HEK293T (cell line): ENCODE results near the gene TMCC2.

ENCODE experiments used
- CTCF ChIA-PET: fragments of 350-600 bp; formaldehyde crosslinking; extraction: SDS; loops from one replicate; lab custom pipeline; 2021; ENCODE audit warnings: antibody characterized with exemption, inconsistent platforms; lab: Yijun Ruan, JAX
- POLR2A ChIA-PET: fragments of 350-600 bp; formaldehyde crosslinking; extraction: SDS; loops from one replicate; lab custom pipeline; 2020; ENCODE audit warnings: antibody characterized with exemption, inconsistent platforms; lab: Yijun Ruan, JAX
- DNase-seq: peaks from one replicate; pipeline ENCODE4 v3.0.0; 2012; ENCODE audit warnings: mixed read lengths; ENCODE audit errors: extremely low spot score
- ARNT ChIP-seq: fragments of 450-650 bp; IDR thresholded peaks from 2 replicates; pipeline ENCODE4 v1.6.1; 2017; ENCODE audit warnings: mild to moderate bottlenecking
- BHLHE40 ChIP-seq: fragments of 450-650 bp; IDR thresholded peaks from 2 replicates; pipeline ENCODE4 v1.6.1; 2016; ENCODE audit warnings: mild to moderate bottlenecking, moderate library complexity, borderline replicate concordance
- CTBP1 ChIP-seq: fragments of 450-650 bp; IDR thresholded peaks from 2 replicates; pipeline ENCODE4 v1.6.1; 2016; ENCODE audit warnings: borderline replicate concordance
- ELF4 ChIP-seq: fragments of 450-650 bp; IDR thresholded peaks from 2 replicates; pipeline ENCODE4 v1.6.1; 2017; ENCODE audit warnings: antibody characterized with exemption
- FOXA1 ChIP-seq: fragments of 450-650 bp; IDR thresholded peaks from 2 replicates; pipeline ENCODE4 v1.6.1; 2016; ENCODE audit warnings: mild to moderate bottlenecking
- FOXK2 ChIP-seq: fragments of 450-650 bp; IDR thresholded peaks from 2 replicates; pipeline ENCODE4 v1.6.1; 2016; ENCODE audit warnings: mild to moderate bottlenecking
- FOXM1 ChIP-seq: fragments of 450-650 bp; IDR thresholded peaks from 2 replicates; pipeline ENCODE4 v1.6.1; 2017; ENCODE audit warnings: mild to moderate bottlenecking, borderline replicate concordance
- HDGF ChIP-seq: fragments of 450-650 bp; IDR thresholded peaks from 2 replicates; pipeline ENCODE4 v1.6.1; 2017; ENCODE audit warnings: antibody characterized with exemption, borderline replicate concordance
- L3MBTL2 ChIP-seq: fragments of 450-650 bp; conservative IDR thresholded peaks from 2 replicates; pipeline ENCODE4 v1.6.1; 2016; ENCODE audit warnings: mild to moderate bottlenecking
- LEF1 ChIP-seq: fragments of 450-650 bp; IDR thresholded peaks from 2 replicates; pipeline ENCODE4 v1.6.1; 2017; ENCODE audit warnings: mild to moderate bottlenecking, borderline replicate concordance
- NFRKB ChIP-seq: fragments of 450-650 bp; IDR thresholded peaks from 2 replicates; pipeline ENCODE4 v1.6.1; 2016; ENCODE audit warnings: mild to moderate bottlenecking, moderate library complexity
- SP1 ChIP-seq: fragments of 450-650 bp; IDR thresholded peaks from 2 replicates; pipeline ENCODE4 v1.6.1; 2017
- SUZ12 ChIP-seq: fragments of 450-650 bp; IDR thresholded peaks from 2 replicates; pipeline ENCODE4 v1.6.1; 2016; ENCODE audit warnings: mild to moderate bottlenecking
- TARDBP ChIP-seq: fragments of 450-650 bp; IDR thresholded peaks from 2 replicates; pipeline ENCODE4 v1.6.1; 2016
- ZNF384 ChIP-seq: fragments of 450-650 bp; IDR thresholded peaks from 2 replicates; pipeline ENCODE4 v1.6.1; 2016
- TF ChIP-seq, protein P1 (sequence below): fragments of 450-650 bp; IDR thresholded peaks from 2 replicates; pipeline ENCODE4 v1.6.1; 2016

Gene TMCC2

DNA sequence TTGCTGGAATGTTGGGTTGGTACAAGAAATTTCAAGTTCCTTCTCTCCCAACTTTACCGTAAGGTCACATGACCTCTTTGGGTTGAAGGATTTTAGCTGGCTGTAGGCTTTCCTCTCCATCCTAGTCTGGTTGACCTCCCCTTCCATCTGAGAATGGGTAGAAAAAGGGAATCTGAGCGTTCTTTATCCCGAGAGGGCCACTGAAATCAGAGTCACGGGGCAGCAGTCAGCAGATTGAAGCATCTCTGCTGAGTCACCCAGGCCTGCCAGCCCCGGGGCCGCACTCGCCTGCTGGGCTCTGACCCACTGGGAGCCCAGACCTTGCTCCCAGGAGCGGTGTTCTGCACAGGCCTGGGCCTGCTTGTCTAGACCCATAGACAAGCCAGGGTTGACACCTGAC lies 31.0 kb downstream of the TMCC2 start:
- ChIA-PET CTCF (interaction anchor here (0.6 to 1.0 kb wide), 2 partner anchors 42 to 269 kb away, joined by 3 to 4 read pairs; no protein-coding TSS in a partner anchor), POLR2A (interaction anchor here (0.7 to 1.1 kb wide), 2 partner anchors 31 to 137 kb away, joined by 3 read pairs; partner anchors contain the start of genes RBBP5 and TMCC2)
- TF ChIP-seq TARDBP (no peak), HDGF (no peak), SP1 (no peak), L3MBTL2 (no peak)
- no peak for DNase-seq

DNA sequence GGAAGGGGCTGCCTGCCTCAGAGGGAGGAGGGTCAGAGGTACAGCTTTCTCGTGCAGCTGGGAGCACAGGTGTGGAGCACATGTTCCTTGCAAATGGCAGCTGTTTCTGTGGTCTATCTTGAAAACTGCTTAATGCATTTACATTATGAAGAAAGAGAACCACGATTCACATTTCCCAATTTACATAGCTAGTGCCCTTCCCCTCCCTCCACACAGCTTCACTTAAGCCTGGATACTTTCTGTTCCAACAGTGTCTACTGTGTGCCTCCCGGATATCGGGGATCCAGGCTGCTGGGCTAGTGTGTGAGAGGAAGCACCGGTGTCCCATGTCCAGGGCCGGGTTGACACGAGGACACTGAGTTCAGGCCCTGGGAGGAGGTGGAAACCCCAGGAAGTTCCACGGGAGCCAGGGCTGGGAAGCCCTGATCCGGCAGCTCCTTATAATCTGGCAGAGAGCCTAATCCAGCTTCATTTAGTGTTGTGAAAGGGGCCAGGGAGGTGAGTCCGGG lies 31.6 kb downstream of the TMCC2 start:
- ChIA-PET POLR2A (no interaction called here), CTCF (interaction anchor here (0.7 to 1.5 kb wide), 3 partner anchors 14 to 270 kb away, joined by 3 to 9 read pairs (median 4); no protein-coding TSS in a partner anchor)
- TF ChIP-seq SP1 (no peak), ARNT (no peak), CTBP1 (no peak), FOXM1 (no peak)
- TF ChIP-seq, protein P1, sequence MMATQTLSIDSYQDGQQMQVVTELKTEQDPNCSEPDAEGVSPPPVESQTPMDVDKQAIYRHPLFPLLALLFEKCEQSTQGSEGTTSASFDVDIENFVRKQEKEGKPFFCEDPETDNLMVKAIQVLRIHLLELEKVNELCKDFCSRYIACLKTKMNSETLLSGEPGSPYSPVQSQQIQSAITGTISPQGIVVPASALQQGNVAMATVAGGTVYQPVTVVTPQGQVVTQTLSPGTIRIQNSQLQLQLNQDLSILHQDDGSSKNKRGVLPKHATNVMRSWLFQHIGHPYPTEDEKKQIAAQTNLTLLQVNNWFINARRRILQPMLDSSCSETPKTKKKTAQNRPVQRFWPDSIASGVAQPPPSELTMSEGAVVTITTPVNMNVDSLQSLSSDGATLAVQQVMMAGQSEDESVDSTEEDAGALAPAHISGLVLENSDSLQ, result no peak
- no peak for DNase-seq

DNA sequence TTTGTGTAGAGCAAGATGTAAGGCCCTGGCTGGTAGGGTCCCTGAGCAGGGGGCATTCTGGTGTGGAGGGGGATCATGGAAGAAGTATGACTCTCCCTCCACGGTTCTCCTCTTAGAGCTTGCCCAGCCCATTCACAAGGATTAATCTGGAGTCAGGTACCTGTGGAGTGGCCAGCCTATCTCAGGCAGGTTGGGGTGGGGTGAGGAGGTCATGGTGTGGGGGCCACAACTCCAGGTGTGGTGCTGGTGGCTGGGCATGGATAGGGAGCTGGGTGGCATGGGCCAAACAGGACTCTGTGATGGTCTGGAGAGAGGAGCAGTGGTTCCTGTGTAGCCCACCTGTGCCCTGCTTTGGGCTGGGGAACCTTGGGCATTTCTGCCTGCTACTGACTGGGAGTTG lies 32.3 kb downstream of the TMCC2 start:
- TF ChIP-seq NFRKB (no peak), LEF1 (no peak), FOXA1 (no peak), CTBP1 (no peak), SP1 (no peak), HDGF (no peak), BHLHE40 (no peak), ELF4 (no peak), ZNF384 (no peak), FOXK2 (no peak), ARNT (no peak), L3MBTL2 (no peak), TARDBP (no peak), FOXM1 (no peak), SUZ12 (no peak)
- TF ChIP-seq, protein P1, result no peak
- no peak for DNase-seq
- ChIA-PET POLR2A (no interaction called here), CTCF (interaction anchor here (0.7 to 1.5 kb wide), 3 partner anchors 13 to 271 kb away, joined by 3 to 9 read pairs (median 4); no protein-coding TSS in a partner anchor)

DNA sequence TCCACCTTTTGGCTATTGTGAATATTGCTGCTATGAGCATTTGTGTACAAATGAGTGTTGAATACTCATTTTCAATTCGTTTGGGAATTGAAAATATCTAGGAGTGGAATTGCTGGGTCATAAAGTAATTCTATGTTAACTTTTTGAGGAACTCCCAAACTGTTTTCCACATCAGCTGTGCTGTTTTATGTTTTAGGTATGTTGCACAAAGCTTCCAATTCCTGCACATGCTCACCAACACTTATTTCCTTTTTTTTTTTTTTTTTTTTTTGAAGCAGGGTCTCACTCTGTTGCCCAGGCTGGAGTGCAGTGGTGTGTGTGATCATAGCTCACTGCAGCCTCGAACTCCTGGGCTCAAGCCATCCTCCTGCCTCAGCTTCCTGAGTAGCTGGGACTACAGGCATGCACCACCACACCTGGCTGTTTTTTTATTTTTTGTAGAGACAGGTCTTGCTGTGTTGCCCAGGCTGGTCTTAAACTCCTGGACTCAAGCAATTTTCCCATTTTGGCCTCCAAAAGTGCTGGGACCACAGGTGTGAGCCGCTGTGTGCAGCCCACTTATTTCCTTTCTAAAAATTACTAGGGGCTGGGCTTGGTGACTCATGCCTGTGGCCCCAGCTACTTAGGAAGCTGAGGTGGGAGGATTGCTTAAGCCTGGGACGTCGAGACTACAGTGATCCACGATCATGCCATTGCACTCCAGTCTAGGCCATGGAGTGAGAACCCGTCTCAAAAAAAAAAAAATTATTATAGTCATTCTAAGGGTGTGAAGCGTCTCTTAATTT lies 33.4 kb downstream of the TMCC2 start:
- POLR2A ChIA-PET, result interaction anchor here (1.1 kb wide), 1 partner anchor 139 kb away, joined by 3 read pairs; the partner anchor contains the start of gene RBBP5
- TF ChIP-seq ZNF384 (peak; percentile 28; the same call in 1 of the 2 replicates), CTBP1 (no peak)
- no peak for DNase-seq
- CTCF ChIA-PET, result interaction anchor here (0.5 to 1.5 kb wide), 7 partner anchors 13 to 514 kb away, joined by 3 to 9 read pairs (median 5); no protein-coding TSS in a partner anchor

DNA sequence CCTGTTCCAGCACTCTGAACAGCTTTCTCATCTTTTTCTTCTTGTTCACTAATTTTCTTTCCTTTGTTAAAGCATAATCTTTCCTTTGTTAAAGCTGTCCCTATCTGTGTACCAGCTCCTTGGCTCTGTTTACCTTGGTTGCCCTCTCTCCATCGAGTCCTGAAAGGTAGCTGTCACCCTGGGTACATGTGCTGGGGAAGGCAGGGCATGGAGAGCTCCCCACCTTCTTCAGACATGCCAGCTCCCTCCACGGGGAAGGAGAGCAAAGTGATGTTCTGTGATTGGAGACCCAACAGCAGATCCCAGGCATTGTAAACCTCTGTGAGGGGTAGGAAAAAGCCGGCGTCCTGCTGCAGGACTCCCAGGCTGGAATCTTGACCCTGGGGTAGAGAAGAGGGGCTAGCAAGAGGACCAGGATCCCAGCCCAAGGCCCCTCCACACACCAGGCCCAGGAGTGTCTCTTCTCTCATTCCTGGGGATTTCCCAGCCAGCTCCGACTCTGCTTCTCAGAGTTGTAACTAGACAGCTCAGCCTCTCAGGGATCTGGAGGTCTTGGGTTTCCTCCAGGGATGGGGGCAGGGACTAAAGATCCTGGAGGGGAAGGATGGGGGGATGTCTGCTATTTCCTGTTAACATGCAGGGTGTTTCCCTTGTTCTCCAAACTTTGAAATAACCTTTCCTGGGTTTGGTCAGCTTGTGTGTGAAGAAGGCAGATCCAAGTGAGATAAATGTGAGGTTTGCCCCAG lies 34.4 kb downstream of the TMCC2 start:
- ChIA-PET CTCF (interaction anchor here (0.6 to 1.5 kb wide), 6 partner anchors 12 to 201 kb away, joined by 3 to 5 read pairs (median 4); no protein-coding TSS in a partner anchor), POLR2A (interaction anchor here (1.1 kb wide), 1 partner anchor 140 kb away, joined by 3 read pairs; the partner anchor contains the start of gene RBBP5)
- no peak for TF ChIP-seq FOXM1
- TF ChIP-seq SP1, result no peak
- TF ChIP-seq TARDBP, result no peak
- TF ChIP-seq FOXK2, result no peak
- TF ChIP-seq, protein P1, result no peak
- no peak for TF ChIP-seq CTBP1
- no peak for TF ChIP-seq LEF1
- no peak for TF ChIP-seq ELF4
- no peak for TF ChIP-seq NFRKB
- no peak for TF ChIP-seq FOXA1
- no peak for TF ChIP-seq BHLHE40
- no peak for TF ChIP-seq ARNT
- DNase-seq, result no peak

DNA sequence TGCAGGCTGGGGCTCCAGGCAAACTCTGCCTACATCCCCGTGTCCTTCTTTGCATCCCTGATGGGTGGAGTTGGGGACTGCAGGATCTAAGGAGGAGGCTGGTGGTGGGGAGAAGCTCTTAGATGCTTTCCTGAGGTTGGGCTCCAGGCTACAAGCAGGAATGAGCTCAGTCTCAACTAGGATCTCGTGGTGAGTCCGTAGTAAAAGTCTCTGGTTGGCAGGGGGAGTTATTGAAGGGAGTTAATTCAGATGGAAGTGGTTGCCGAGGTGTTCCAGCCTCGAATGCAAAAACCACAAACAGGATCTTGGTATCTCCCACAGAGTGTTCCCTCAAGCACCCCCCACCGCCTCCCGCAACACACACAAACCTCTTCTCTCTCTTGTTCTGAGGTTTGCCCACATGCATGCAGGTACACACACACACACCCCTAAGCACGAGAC lies 35.0 kb downstream of the TMCC2 start:
- ChIA-PET CTCF (interaction anchor here (0.7 to 1.5 kb wide), 2 partner anchors 33 to 122 kb away, joined by 3 to 5 read pairs; no protein-coding TSS in a partner anchor), POLR2A (no interaction called here)
- no peak for DNase-seq
- no peak for TF ChIP-seq SUZ12
- TF ChIP-seq CTBP1, result no peak
- TF ChIP-seq, protein P1, result no peak
- no peak for TF ChIP-seq BHLHE40
- TF ChIP-seq HDGF, result no peak
- TF ChIP-seq ELF4, result no peak
- TF ChIP-seq L3MBTL2, result no peak
